Measurements from ENCODE around the gene RASAL2. TPM values are rescaled to one million over a fixed set of nuclear protein-coding genes. Genes with fewer than 3 reads are reported as not detected.

RASAL2 gene
- total and polyA plus RNA-seq, 2 donors (not counting 1 experiment from before 2014, with no cell fraction given): 0.12 TPM; not detected in 1

DNA sequence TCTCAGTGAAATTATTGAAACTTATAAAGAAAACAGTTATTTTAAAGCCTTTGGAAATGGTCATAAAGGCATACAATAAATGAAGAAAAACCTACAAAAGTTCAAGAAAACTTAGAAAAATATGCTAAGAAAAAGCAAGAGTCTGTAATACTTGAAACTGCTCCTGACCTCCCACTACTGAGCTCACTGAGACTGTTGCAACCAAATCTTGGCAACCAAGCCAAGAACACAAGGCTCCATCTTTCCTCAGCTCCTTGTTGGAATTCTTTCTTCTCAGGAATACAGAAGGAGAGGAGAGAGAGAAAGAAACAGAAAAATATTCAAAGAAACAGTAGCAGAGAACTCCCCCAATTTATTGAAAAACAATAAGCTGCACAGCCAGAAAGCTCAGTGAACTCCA lies 160.5 kb downstream of the RASAL2 start:
- no peaks in the 10 kb centered on the region for H3K4me1 ChIP-seq (ENCODE audit: control insufficient read depth in 2 of 2, insufficient read depth in 2 of 2, low read length in 2 of 2)
- peaks cover 1 to 10% (median 5%) of the 10 kb centered on the region in 3 donors for H3K9me3 ChIP-seq (ENCODE audit: control extremely low read depth in 1 of 3, control insufficient read depth in 2 of 3, insufficient read depth in 1 of 3, low read length in 2 of 3)
- no peaks in the 10 kb centered on the region for H3K36me3 ChIP-seq (replicated peaks in 1 of 2; ENCODE audit: control extremely low read depth in 1 of 2, control insufficient read depth in 1 of 2, extremely low read depth in 1 of 2, insufficient read depth in 2 of 2, low read length in 1 of 2)
- H3K27ac Mint-ChIP-seq: no peak overlapping the region
- DNase-seq (no peak), ATAC-seq (ENCODE audit: low read depth) (no peak)
- no peak overlapping the region for H3K4me3 ChIP-seq (ENCODE audit: control extremely low read depth in 1 of 5, extremely low read depth in 1 of 5, insufficient read depth in 1 of 5, low read depth in 2 of 5, low read length in 4 of 5)
- H3K4me2 ChIP-seq (replicated peaks; ENCODE audit: low read depth, low read length, poor library complexity, severe bottlenecking): no peak overlapping the region
- intact Hi-C loops (cut with micrococcal nuclease): no loop called here
- no peak overlapping the region for H3K9ac ChIP-seq (ENCODE audit: low read length)
- no peaks in the 10 kb centered on the region for H4K20me1 ChIP-seq (ENCODE audit: control insufficient read depth, insufficient read depth, low read length, poor library complexity, severe bottlenecking)
- ChIA-PET CTCF (no interaction called here), POLR2A (no interaction called here)
- peaks cover 19% of the 10 kb centered on the region for H3K27me3 Mint-ChIP-seq
- H3K79me2 ChIP-seq (ENCODE audit: control insufficient read depth, insufficient read depth, low read length): no peaks in the 10 kb centered on the region
- peaks cover 5% of the 10 kb centered on the region for H3K9me3 Mint-ChIP-seq (ENCODE audit: insufficient read depth)
- no peak overlapping the region for H3K27ac ChIP-seq (ENCODE audit: low read length in 2 of 2)
- H3K4me1 Mint-ChIP-seq: no peaks in the 10 kb centered on the region
- H2AFZ ChIP-seq (ENCODE audit: insufficient read depth, low read depth, low read length, poor library complexity, severe bottlenecking): no peak overlapping the region
- H3K4me3 Mint-ChIP-seq: no peak overlapping the region
- no peak for TF ChIP-seq EZH2 (IDR thresholded peaks at IDR 0.05; ENCODE audit: borderline replicate concordance, insufficient read depth, low read depth, low read length, poor library complexity, severe bottlenecking)
- TF ChIP-seq, protein P1, sequence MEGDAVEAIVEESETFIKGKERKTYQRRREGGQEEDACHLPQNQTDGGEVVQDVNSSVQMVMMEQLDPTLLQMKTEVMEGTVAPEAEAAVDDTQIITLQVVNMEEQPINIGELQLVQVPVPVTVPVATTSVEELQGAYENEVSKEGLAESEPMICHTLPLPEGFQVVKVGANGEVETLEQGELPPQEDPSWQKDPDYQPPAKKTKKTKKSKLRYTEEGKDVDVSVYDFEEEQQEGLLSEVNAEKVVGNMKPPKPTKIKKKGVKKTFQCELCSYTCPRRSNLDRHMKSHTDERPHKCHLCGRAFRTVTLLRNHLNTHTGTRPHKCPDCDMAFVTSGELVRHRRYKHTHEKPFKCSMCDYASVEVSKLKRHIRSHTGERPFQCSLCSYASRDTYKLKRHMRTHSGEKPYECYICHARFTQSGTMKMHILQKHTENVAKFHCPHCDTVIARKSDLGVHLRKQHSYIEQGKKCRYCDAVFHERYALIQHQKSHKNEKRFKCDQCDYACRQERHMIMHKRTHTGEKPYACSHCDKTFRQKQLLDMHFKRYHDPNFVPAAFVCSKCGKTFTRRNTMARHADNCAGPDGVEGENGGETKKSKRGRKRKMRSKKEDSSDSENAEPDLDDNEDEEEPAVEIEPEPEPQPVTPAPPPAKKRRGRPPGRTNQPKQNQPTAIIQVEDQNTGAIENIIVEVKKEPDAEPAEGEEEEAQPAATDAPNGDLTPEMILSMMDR (IDR thresholded peaks at IDR 0.05): no peak
- H3K27me3 ChIP-seq (replicated peaks in 1 of 4; ENCODE audit: control extremely low read depth in 1 of 4, control insufficient read depth in 3 of 4, insufficient read depth in 4 of 4, low read length in 3 of 4): peaks cover 0 to 6% (median 0%) of the 10 kb centered on the region in 4 experiments

DNA sequence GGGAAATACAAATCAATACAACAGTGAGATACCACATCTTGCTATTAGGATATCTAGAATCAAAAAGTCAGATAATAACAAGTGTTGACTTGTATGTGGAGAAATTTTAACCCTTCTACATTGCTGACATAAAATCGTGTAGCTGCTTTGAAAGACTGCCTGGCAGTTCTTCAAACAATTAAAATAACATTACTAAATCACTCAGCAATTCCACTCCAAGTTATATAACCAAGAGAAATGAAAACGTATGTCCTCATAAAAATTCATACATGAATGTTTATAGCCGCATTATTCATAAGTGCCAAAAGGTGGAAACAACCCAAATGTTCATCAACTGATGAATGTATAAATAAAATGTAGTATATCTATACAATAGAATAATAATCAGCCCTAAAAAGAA lies 164.6 kb downstream of the RASAL2 start:
- Histone ChIP-seq H3K4me1 (ENCODE audit: control insufficient read depth in 2 of 2, insufficient read depth in 2 of 2, low read length in 2 of 2) (no peaks in the 10 kb centered on the region), H3K79me2 (ENCODE audit: control insufficient read depth, insufficient read depth, low read length) (no peaks in the 10 kb centered on the region), H3K27ac (ENCODE audit: low read length in 2 of 2) (no peak overlapping the region), H3K9ac (ENCODE audit: low read length) (no peak overlapping the region), H3K36me3 (replicated peaks in 1 of 2; ENCODE audit: control extremely low read depth in 1 of 2, control insufficient read depth in 1 of 2, extremely low read depth in 1 of 2, insufficient read depth in 2 of 2, low read length in 1 of 2) (no peaks in the 10 kb centered on the region), H2AFZ (ENCODE audit: insufficient read depth, low read depth, low read length, poor library complexity, severe bottlenecking) (no peak overlapping the region), H3K9me3 (ENCODE audit: control extremely low read depth in 1 of 3, control insufficient read depth in 2 of 3, insufficient read depth in 1 of 3, low read length in 2 of 3) (peaks cover 0 to 5% (median 0%) of the 10 kb centered on the region in 3 donors), H3K4me3 (ENCODE audit: control extremely low read depth in 1 of 5, extremely low read depth in 1 of 5, insufficient read depth in 1 of 5, low read depth in 2 of 5, low read length in 4 of 5) (no peak overlapping the region), H3K27me3 (replicated peaks in 1 of 4; ENCODE audit: control extremely low read depth in 1 of 4, control insufficient read depth in 3 of 4, insufficient read depth in 4 of 4, low read length in 3 of 4) (no peaks in the 10 kb centered on the region), H4K20me1 (ENCODE audit: control insufficient read depth, insufficient read depth, low read length, poor library complexity, severe bottlenecking) (no peaks in the 10 kb centered on the region), H3K4me2 (replicated peaks; ENCODE audit: low read depth, low read length, poor library complexity, severe bottlenecking) (no peak overlapping the region)
- CTCF ChIA-PET: no interaction called here
- ATAC-seq (ENCODE audit: low read depth) (no peak), DNase-seq (no peak)
- intact Hi-C loops (cut with micrococcal nuclease): no loop called here
- Mint-ChIP-seq H3K27me3 (peaks cover 14% of the 10 kb centered on the region), H3K4me1 (no peaks in the 10 kb centered on the region), H3K9me3 (ENCODE audit: insufficient read depth) (peaks cover 3% of the 10 kb centered on the region), H3K4me3 (no peak overlapping the region), H3K27ac (no peak overlapping the region)
- no CpG with 5 or more reads among the region's 3 CpGs for WGBS (ENCODE audit: insufficient coverage)
- POLR2A ChIA-PET: no interaction called here
- TF ChIP-seq, protein P1 (IDR thresholded peaks at IDR 0.05): no peak
- TF ChIP-seq EZH2 (IDR thresholded peaks at IDR 0.05; ENCODE audit: borderline replicate concordance, insufficient read depth, low read depth, low read length, poor library complexity, severe bottlenecking): no peak
